ENCODE results near the gene RAB11FIP4.

RAB11FIP4 gene

GRCh38 chr17:31456814-31457213, 65.3 kb downstream of the RAB11FIP4 start:
- H3K36me3 ChIP-seq = no peaks in the 10 kb centered on the region
- no peak overlapping the region for H3K4me3 ChIP-seq
- H3K4me1 ChIP-seq = peaks cover 0 to 25% (median 13%) of the 10 kb centered on the region in 10 experiments; a peak in 18 of 20 replicates
- no peak overlapping the region for H3K27ac ChIP-seq
- H3K9me3 ChIP-seq (replicated peaks in 1 of 11) = no peaks in the 10 kb centered on the region
- H3K4me2 ChIP-seq = no peak overlapping the region
- TF ChIP-seq Cebpa-rat (IDR thresholded peaks at IDR 0.05) = no peak
- H4K20me1 ChIP-seq = no peaks in the 10 kb centered on the region
- H3K27me3 ChIP-seq = no peaks in the 10 kb centered on the region
- H3K9ac ChIP-seq = no peak overlapping the region

DNA sequence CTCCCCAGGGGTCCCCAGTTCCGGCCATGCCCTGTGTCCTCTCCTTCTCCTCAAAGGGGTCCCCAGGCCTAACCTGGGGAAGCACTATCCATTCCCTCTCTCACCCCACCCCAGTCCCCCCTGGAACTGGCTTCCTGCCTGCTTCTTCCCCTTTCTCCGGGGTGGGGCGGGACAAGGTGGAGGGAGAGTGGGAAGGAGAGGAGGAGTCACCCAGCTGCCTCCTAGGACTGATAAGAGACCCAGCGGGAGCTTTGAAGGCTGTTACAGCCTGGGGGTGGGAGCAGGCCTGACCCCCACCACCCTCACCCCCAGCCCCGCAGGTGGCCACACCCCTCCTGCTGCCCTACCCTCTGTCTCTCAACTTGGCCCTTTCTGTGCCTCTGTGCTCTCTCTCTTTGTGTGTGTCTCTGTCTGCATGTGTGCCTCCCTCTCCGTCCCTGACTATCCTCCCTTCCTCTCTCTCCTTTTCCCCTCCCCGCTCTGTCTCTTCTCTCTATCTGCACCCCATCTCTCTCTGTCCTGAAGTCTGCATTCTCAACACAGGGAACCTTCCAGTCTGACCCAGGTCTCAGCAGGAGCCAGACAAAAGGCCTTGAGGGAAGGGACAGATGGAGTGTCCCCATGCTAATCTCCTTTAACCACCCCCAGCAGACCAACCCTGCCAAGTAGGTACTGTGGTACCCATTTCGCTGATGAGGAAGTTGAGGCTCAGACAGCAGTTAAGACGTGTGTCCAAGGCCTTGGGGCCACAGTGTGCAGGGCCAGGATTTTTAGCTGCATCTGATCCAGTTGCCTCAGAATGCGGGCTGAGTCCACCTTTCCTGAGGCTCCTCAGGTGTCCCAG, 66.1 kb downstream of the RAB11FIP4 start:
- Histone ChIP-seq H3K27me3 (no peaks in the 10 kb centered on the region), H3K9ac (no peak overlapping the region), H3K27ac (no peak overlapping the region), H3K9me3 (replicated peaks in 1 of 11) (no peaks in the 10 kb centered on the region), H4K20me1 (no peaks in the 10 kb centered on the region), H3K4me1 (peaks cover 0 to 17% (median 5%) of the 10 kb centered on the region in 10 experiments; a peak in 18 of 20 replicates), H3K4me2 (no peak overlapping the region), H3K4me3 (no peak overlapping the region), H3K36me3 (no peaks in the 10 kb centered on the region)
- no peak for TF ChIP-seq Cebpa-rat (IDR thresholded peaks at IDR 0.05)

DNA sequence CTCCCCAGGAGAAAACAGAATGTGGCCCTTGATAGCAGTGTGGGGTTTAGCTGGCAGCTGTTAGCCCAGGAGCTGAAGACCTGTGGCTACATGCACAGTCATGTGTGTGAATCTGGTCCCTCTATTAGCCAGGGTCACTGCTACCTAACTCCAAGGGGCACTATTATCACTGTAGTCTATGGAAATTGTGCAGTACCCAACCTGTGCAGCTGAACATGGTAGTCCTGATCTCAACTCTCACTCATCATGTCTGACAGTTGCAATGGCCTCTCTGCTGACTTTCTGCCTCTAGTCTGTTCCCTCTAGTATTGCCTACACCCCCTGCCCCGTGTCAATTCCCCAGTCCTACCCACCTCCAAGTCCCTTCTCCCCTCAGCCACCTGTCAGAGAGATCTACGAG, 67.4 kb downstream of the RAB11FIP4 start:
- Histone ChIP-seq H3K36me3 (no peaks in the 10 kb centered on the region), H3K4me1 (peaks cover 0 to 5% (median 0%) of the 10 kb centered on the region in 10 experiments; a peak in 6 of 20 replicates), H4K20me1 (no peaks in the 10 kb centered on the region), H3K4me3 (no peak overlapping the region), H3K27ac (no peak overlapping the region), H3K9ac (no peak overlapping the region), H3K27me3 (no peaks in the 10 kb centered on the region), H3K9me3 (replicated peaks in 1 of 11) (no peaks in the 10 kb centered on the region), H3K4me2 (no peak overlapping the region)
- TF ChIP-seq Cebpa-rat (IDR thresholded peaks at IDR 0.05) = no peak

DNA sequence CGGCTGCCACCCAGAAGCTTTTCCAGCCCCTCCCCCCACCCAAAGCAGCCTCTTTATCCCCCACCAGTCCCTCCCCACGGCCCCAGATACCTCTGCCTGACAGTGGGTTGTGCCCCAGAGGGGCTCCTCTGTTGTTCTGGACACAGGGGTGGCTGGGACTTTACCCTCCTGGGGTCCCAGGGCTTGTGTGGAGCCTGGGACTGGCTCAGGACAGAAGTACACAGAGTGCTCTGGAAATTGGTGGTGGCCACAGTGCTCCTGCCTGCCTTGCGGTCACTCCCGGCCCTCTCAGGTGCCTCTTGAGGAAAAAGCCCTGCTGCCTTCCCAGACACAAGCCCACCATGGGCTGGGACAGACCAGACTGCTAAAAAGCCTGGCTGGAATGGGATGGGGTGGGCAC, 68.2 kb downstream of the RAB11FIP4 start:
- H3K4me1 ChIP-seq = peaks cover 0 to 10% (median 2%) of the 10 kb centered on the region in 10 experiments; a peak in 8 of 20 replicates
- no peak overlapping the region for H3K4me3 ChIP-seq
- H3K27ac ChIP-seq = no peak overlapping the region
- H3K4me2 ChIP-seq = no peak overlapping the region
- no peaks in the 10 kb centered on the region for H3K9me3 ChIP-seq (replicated peaks in 1 of 11)
- H3K9ac ChIP-seq = no peak overlapping the region
- no peaks in the 10 kb centered on the region for H4K20me1 ChIP-seq
- no peaks in the 10 kb centered on the region for H3K27me3 ChIP-seq
- TF ChIP-seq Cebpa-rat (IDR thresholded peaks at IDR 0.05) = no peak
- no peaks in the 10 kb centered on the region for H3K36me3 ChIP-seq

- Histone ChIP-seq H3K4me3 (no peak overlapping the region), H3K9me3 (replicated peaks in 1 of 11) (no peaks in the 10 kb centered on the region), H3K27ac (no peak overlapping the region), H3K27me3 (no peaks in the 10 kb centered on the region), H3K4me2 (no peak overlapping the region), H3K36me3 (no peaks in the 10 kb centered on the region), H3K9ac (no peak overlapping the region), H3K4me1 (peaks cover 0 to 15% (median 5%) of the 10 kb centered on the region in 10 experiments; a peak in 11 of 20 replicates), H4K20me1 (no peaks in the 10 kb centered on the region)
- TF ChIP-seq Cebpa-rat (IDR thresholded peaks at IDR 0.05) = no peak
Measured at GRCh38 chr17:31460226-31460721, 68.8 kb downstream of the RAB11FIP4 start.

GRCh38 chr17:31461227-31461810, 69.8 kb downstream of the RAB11FIP4 start:
- no peaks in the 10 kb centered on the region for H4K20me1 ChIP-seq
- H3K4me3 ChIP-seq = no peak overlapping the region
- H3K9me3 ChIP-seq (replicated peaks in 1 of 11) = no peaks in the 10 kb centered on the region
- H3K36me3 ChIP-seq = no peaks in the 10 kb centered on the region
- H3K9ac ChIP-seq = no peak overlapping the region
- peaks cover 0 to 26% (median 14%) of the 10 kb centered on the region in 10 experiments; a peak in 13 of 20 replicates for H3K4me1 ChIP-seq
- no peak overlapping the region for H3K4me2 ChIP-seq
- TF ChIP-seq Cebpa-rat (IDR thresholded peaks at IDR 0.05) = no peak
- no peaks in the 10 kb centered on the region for H3K27me3 ChIP-seq
- no peak overlapping the region for H3K27ac ChIP-seq

DNA sequence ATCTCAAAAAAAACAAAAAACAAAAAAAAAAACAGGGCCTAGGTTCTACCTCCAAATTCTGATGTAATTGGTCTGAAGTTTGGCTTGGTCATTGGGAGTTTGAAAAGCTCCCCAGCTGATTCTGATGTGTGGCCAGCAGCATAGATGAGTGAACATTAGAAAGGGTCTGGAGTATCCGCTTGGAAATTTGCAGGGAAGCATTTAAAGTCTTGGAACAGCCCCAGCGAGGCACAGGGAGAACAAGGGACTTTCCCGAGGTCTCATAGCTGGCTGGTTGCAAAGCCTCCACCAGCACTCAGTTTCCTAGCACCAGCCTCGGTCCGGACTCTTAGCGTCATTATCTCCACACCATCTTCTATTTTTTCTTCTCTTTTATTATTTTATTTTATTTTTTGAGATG, 70.8 kb downstream of the RAB11FIP4 start:
- TF ChIP-seq Cebpa-rat (IDR thresholded peaks at IDR 0.05) = no peak
- Histone ChIP-seq H3K27me3 (no peaks in the 10 kb centered on the region), H3K9ac (no peak overlapping the region), H3K36me3 (no peaks in the 10 kb centered on the region), H3K4me3 (no peak overlapping the region), H3K4me2 (no peak overlapping the region), H3K27ac (no peak overlapping the region), H4K20me1 (no peaks in the 10 kb centered on the region), H3K9me3 (replicated peaks in 1 of 11) (no peaks in the 10 kb centered on the region), H3K4me1 (peaks cover 0 to 29% (median 17%) of the 10 kb centered on the region in 10 experiments; a peak in 13 of 20 replicates)

- no peaks in the 10 kb centered on the region for H3K36me3 ChIP-seq
- no peak for TF ChIP-seq Cebpa-rat (IDR thresholded peaks at IDR 0.05)
- no peak overlapping the region for H3K9ac ChIP-seq
- no peak overlapping the region for H3K4me3 ChIP-seq
- H3K9me3 ChIP-seq (replicated peaks in 1 of 11) = no peaks in the 10 kb centered on the region
- H3K4me2 ChIP-seq = peak overlapping the region in 6 of 11 experiments; percentile 10 to 38 (median 26); a peak in 6 of 22 replicates
- H4K20me1 ChIP-seq = no peaks in the 10 kb centered on the region
- H3K27me3 ChIP-seq = no peaks in the 10 kb centered on the region
- peaks cover 0 to 40% (median 17%) of the 10 kb centered on the region in 10 experiments; a peak in 12 of 20 replicates for H3K4me1 ChIP-seq
- no peak overlapping the region for H3K27ac ChIP-seq
Measured at GRCh38 chr17:31466096-31466760, 74.8 kb downstream of the RAB11FIP4 start.

All from BLaER1 treated with 17β-estradiol and CSF1 and Interleukin-3, amounts not matched to agents 10 nM and 100 nM (cell line).